H9 (cell line): ENCODE results near the gene PGAM1. TPM values are rescaled to one million over a fixed set of nuclear protein-coding genes. Genes with fewer than 3 reads are reported as not detected.

Experiments
- DNase-seq: peaks from one replicate; pipeline ENCODE4 v3.0.0-alpha.2; 2017
- H2AFZ ChIP-seq: one replicate; pipeline ENCODE4 v1.6.1; 2013; ENCODE audit warnings: mild to moderate bottlenecking, low read length, control low read depth, moderate library complexity
- H2AK5ac ChIP-seq: 2 replicates; pipeline ENCODE4 v1.6.1; 2013; ENCODE audit warnings: low read length, control low read depth, mixed read lengths; ENCODE audit not compliant: insufficient read length
- H2BK120ac ChIP-seq: one replicate; pipeline ENCODE4 v1.6.1; 2013; ENCODE audit warnings: low read depth, mild to moderate bottlenecking, low read length, control low read depth, inconsistent platforms; ENCODE audit not compliant: poor library complexity, severe bottlenecking
- H2BK12ac ChIP-seq: 2 replicates; pipeline ENCODE4 v1.6.1; 2013; ENCODE audit warnings: low read length, control low read depth, mixed read lengths, low read depth; ENCODE audit not compliant: insufficient read length
- H2BK15ac ChIP-seq: 2 replicates; pipeline ENCODE4 v1.6.1; 2013; ENCODE audit warnings: low read depth, low read length, control low read depth
- H2BK20ac ChIP-seq: one replicate; pipeline ENCODE4 v1.6.1; 2013; ENCODE audit warnings: low read depth, mild to moderate bottlenecking, low read length, control low read depth, inconsistent platforms; ENCODE audit not compliant: poor library complexity, severe bottlenecking
- H2BK5ac ChIP-seq: 2 replicates; pipeline ENCODE4 v1.6.1; 2013; ENCODE audit warnings: low read length, control low read depth, mixed read lengths; ENCODE audit not compliant: insufficient read length
- H3K14ac ChIP-seq: 2 replicates; pipeline ENCODE4 v1.6.1; 2013; ENCODE audit warnings: low read length, control low read depth; ENCODE audit not compliant: insufficient read depth
- H3K18ac ChIP-seq: 2 replicates; pipeline ENCODE4 v1.6.1; 2013; ENCODE audit warnings: low read depth, mild to moderate bottlenecking, mixed read lengths, low read length, control low read depth; ENCODE audit not compliant: insufficient read length
- H3K23ac ChIP-seq: 2 replicates; pipeline ENCODE4 v1.6.1; 2013; ENCODE audit warnings: low read length, control low read depth, mixed read lengths, low read depth; ENCODE audit not compliant: insufficient read length
- H3K23me2 ChIP-seq: 2 replicates; pipeline ENCODE4 v1.6.1; 2013; ENCODE audit warnings: low read depth, mild to moderate bottlenecking, mixed read lengths, low read length, control low read depth; ENCODE audit not compliant: insufficient read length, poor library complexity, severe bottlenecking
- H3K27ac ChIP-seq: 2 replicates; pipeline ENCODE4 v1.5.1; 2013; ENCODE audit warnings: low read length, control low read depth, mixed read lengths, low read depth; ENCODE audit not compliant: insufficient read length
- H3K27me3 ChIP-seq: 2 replicates; pipeline ENCODE4 v1.6.1; 2013; ENCODE audit warnings: low read length, control low read depth, inconsistent platforms; ENCODE audit not compliant: insufficient read depth
- H3K4ac ChIP-seq: 2 replicates; pipeline ENCODE4 v1.6.1; 2013; ENCODE audit warnings: low read depth, mild to moderate bottlenecking, control low read depth, inconsistent platforms, low read length, moderate library complexity
- H3K4me1 ChIP-seq: 2 replicates; pipeline ENCODE4 v1.6.1; 2013; ENCODE audit warnings: low read length, control low read depth, inconsistent platforms; ENCODE audit not compliant: insufficient read depth
- H3K4me2 ChIP-seq: 2 replicates; pipeline ENCODE4 v1.6.1; 2013; ENCODE audit warnings: low read length, control low read depth, mixed read lengths; ENCODE audit not compliant: insufficient read length, insufficient read depth
- H3K56ac ChIP-seq: 2 replicates; pipeline ENCODE4 v1.6.1; 2013; ENCODE audit warnings: low read depth, mild to moderate bottlenecking, mixed read lengths, low read length, control low read depth; ENCODE audit not compliant: insufficient read length
- H3K79me1 ChIP-seq: 2 replicates; pipeline ENCODE4 v1.6.1; 2013; ENCODE audit warnings: low read depth, mild to moderate bottlenecking, moderate library complexity, low read length, control low read depth, inconsistent platforms; ENCODE audit not compliant: insufficient read depth, poor library complexity, severe bottlenecking
- H3K79me2 ChIP-seq: 2 replicates; pipeline ENCODE4 v1.6.1; 2013; ENCODE audit warnings: low read length, control low read depth, inconsistent platforms; ENCODE audit not compliant: insufficient read depth
- H3K9ac ChIP-seq: 2 replicates; pipeline ENCODE4 v1.6.1; 2013; ENCODE audit warnings: low read length, control low read depth, mixed read lengths; ENCODE audit not compliant: insufficient read length; ENCODE audit errors: extremely low read depth
- H3K9me3 ChIP-seq: one replicate; pipeline ENCODE4 v1.6.1; 2013; ENCODE audit warnings: low read depth, low read length, inconsistent platforms; ENCODE audit not compliant: control insufficient read depth
- H3T11ph ChIP-seq: one replicate; pipeline ENCODE4 v1.6.1; 2013; ENCODE audit warnings: mild to moderate bottlenecking, low read length, control low read depth, inconsistent platforms
- H4K20me1 ChIP-seq: one replicate; pipeline ENCODE4 v1.6.1; 2013; ENCODE audit not compliant: control insufficient read depth, insufficient read length, insufficient read depth
- H4K5ac ChIP-seq: 2 replicates; pipeline ENCODE4 v1.6.1; 2013; ENCODE audit warnings: low read depth, mild to moderate bottlenecking, mixed read lengths, low read length, control low read depth; ENCODE audit not compliant: insufficient read length
- H4K8ac ChIP-seq: replicated peaks from 2 replicates; pipeline ENCODE4 v1.6.1; 2013; ENCODE audit warnings: low read length, control low read depth, mixed read lengths, low read depth; ENCODE audit not compliant: insufficient read length
- H4K91ac ChIP-seq: 2 replicates; pipeline ENCODE4 v1.6.1; 2013; ENCODE audit warnings: low read depth, mild to moderate bottlenecking, moderate library complexity, mixed read lengths, low read length, control low read depth; ENCODE audit not compliant: insufficient read length
- H3K27ac Mint-ChIP-seq, 3 experiments: 2 replicates in 2 of 3; 3 replicates in 1 of 3; pipeline ENCODE4 v1.8.0; 2020 to 2021; ENCODE audit warnings: mixed read lengths in 3 of 3, mild to moderate bottlenecking in 1 of 3, moderate library complexity in 1 of 3
- H3K27me3 Mint-ChIP-seq: 2 replicates; pipeline ENCODE4 v1.8.0; 2021; ENCODE audit warnings: low read depth, mild to moderate bottlenecking, moderate library complexity, mixed read lengths
- H3K36me3 Mint-ChIP-seq, 3 experiments: 2 replicates in 2 of 3; 3 replicates in 1 of 3; pipeline ENCODE4 v1.8.0; 2020 to 2021; ENCODE audit warnings: low read depth in 3 of 3, mixed read lengths in 3 of 3; ENCODE audit not compliant: insufficient read depth in 1 of 3
- H3K4me1 Mint-ChIP-seq, 2 experiments: 2 replicates each; pipeline ENCODE4 v1.8.0; 2020; ENCODE audit warnings: mixed read lengths in 2 of 2
- H3K4me3 Mint-ChIP-seq, 2 experiments: 2 replicates in 1 of 2; 3 replicates in 1 of 2; pipeline ENCODE4 v1.8.0; 2020 to 2021; ENCODE audit warnings: mild to moderate bottlenecking in 2 of 2, mixed read lengths in 2 of 2, moderate library complexity in 1 of 2
- H3K9me3 Mint-ChIP-seq, 2 experiments: 2 replicates in 1 of 2; 3 replicates in 1 of 2; pipeline ENCODE4 v1.8.0; 2020; ENCODE audit warnings: mild to moderate bottlenecking in 2 of 2, mixed read lengths in 2 of 2, moderate library complexity in 1 of 2
- WGBS: extraction: QIAGEN DNeasy Blood & Tissue Kit; methylation state at CpG from one replicate; pipeline ENCODE4 v1.1.7; 2013; ENCODE audit warnings: missing lambda C conversion rate, low lambda C conversion rate, mixed read lengths; ENCODE audit not compliant: insufficient read length; ENCODE audit errors: extremely low coverage; 5-methylcytosine and 5-hydroxymethylcytosine counted together
- total RNA-seq: library from RNA; stranded (reverse); gene quantifications from 2 replicates; pipeline ENCODE4 v1.2.1, GENCODE V29; 2021
- TF ChIP-seq, protein P1 (sequence below): fragments of 200-600 bp; sonication (generic); conservative IDR thresholded peaks from 3 replicates; pipeline ENCODE4 v1.8.0; 2021; ENCODE audit warnings: antibody characterized with exemption, mild to moderate bottlenecking

Gene PGAM1
- total RNA-seq, 1 experiment from 2014 or later = 932 TPM

DNA sequence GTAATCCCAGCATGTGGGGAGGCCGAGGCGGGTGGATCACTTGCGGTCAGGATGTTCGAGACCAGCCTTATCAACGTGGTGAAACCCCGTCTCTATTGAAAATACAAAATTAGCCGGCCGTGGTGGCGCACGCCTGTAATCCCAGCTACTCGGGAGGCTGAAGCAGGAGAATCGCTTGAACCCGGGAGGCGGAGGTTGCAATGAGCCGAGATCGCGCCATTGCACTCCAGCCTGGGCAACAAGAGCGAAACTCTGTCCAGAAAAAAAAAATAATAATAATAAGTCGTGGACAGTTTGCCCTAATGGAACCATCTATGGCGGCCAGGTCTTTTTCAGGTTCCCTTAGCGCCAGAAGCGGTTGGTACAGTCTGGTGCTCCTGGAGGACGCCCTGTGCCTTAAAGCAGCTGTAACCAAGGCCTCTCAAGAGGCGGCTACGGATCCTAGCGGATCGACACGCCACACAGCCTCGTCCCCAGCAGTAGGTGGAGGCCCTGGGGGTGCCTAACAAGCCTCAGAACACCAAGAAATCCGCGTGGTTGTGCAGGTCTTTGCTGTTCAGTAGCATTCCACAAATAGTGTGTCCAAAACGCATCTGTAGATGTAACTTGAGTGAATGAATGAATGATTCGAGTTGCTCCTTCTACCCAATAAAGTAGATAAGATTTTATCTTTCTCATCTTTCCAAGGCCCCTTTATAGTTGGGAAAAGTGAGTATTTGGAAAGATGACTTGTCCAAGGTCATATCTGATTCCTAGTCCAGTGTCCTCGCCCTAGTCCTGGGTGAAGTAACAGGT, 982 bp downstream of the PGAM1 start:
- Mint-ChIP-seq H3K9me3 (peaks cover 0 to 2% of the 10 kb centered on the region in 2 experiments; a peak in 1 of 5 replicates), H3K4me1 (peaks cover 17 to 19% of the 10 kb centered on the region in 2 experiments), H3K4me3 (peak overlapping the region; percentile 90 to 96), H3K27me3 (0 out of 2 replicates have a peak, but pooled peaks cover 1% of the 10 kb centered on the region), H3K27ac (peak overlapping the region; percentile 96 to 99 (median 99)), H3K36me3 (peaks cover 38 to 51% (median 41%) of the 10 kb centered on the region in 3 experiments)
- H3K4me1 ChIP-seq = no peaks in the 10 kb centered on the region
- H3K4ac ChIP-seq = no peak overlapping the region
- H3K79me2 ChIP-seq = peaks cover 19% of the 10 kb centered on the region; the same call in 1 of the 2 replicates
- H3K18ac ChIP-seq = peak overlapping the region; percentile 95
- no peak for DNase-seq
- H3K79me1 ChIP-seq = no peaks in the 10 kb centered on the region
- H4K5ac ChIP-seq = peak overlapping the region; percentile 6
- H2AK5ac ChIP-seq = no peak overlapping the region
- peaks cover 9% of the 10 kb centered on the region for H3K23me2 ChIP-seq
- no peaks in the 10 kb centered on the region for H4K20me1 ChIP-seq
- H2BK20ac ChIP-seq = no peak overlapping the region
- no CpG with 5 or more reads among the region's 34 CpGs for WGBS
- no peak overlapping the region for H4K8ac ChIP-seq
- H3K27me3 ChIP-seq = no peaks in the 10 kb centered on the region
- no peaks in the 10 kb centered on the region for H3K9me3 ChIP-seq
- H3K56ac ChIP-seq = peak overlapping the region; percentile 34
- no peak overlapping the region for H3K23ac ChIP-seq
- no peak overlapping the region for H3T11ph ChIP-seq
- H2BK12ac ChIP-seq = no peak overlapping the region
- H2BK15ac ChIP-seq = no peak overlapping the region
- H2AFZ ChIP-seq = no peak overlapping the region
- H3K4me2 ChIP-seq = peak overlapping the region; percentile 83
- peak overlapping the region; percentile 74 for H3K27ac ChIP-seq
- no peak overlapping the region for H4K91ac ChIP-seq
- H2BK120ac ChIP-seq = no peak overlapping the region
- TF ChIP-seq, protein P1, sequence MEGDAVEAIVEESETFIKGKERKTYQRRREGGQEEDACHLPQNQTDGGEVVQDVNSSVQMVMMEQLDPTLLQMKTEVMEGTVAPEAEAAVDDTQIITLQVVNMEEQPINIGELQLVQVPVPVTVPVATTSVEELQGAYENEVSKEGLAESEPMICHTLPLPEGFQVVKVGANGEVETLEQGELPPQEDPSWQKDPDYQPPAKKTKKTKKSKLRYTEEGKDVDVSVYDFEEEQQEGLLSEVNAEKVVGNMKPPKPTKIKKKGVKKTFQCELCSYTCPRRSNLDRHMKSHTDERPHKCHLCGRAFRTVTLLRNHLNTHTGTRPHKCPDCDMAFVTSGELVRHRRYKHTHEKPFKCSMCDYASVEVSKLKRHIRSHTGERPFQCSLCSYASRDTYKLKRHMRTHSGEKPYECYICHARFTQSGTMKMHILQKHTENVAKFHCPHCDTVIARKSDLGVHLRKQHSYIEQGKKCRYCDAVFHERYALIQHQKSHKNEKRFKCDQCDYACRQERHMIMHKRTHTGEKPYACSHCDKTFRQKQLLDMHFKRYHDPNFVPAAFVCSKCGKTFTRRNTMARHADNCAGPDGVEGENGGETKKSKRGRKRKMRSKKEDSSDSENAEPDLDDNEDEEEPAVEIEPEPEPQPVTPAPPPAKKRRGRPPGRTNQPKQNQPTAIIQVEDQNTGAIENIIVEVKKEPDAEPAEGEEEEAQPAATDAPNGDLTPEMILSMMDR = no peak
- peak overlapping the region; percentile 91 for H3K14ac ChIP-seq
- H3K9ac ChIP-seq = peak overlapping the region; percentile 99
- peak overlapping the region; percentile 61 for H2BK5ac ChIP-seq
